G401.6 (cell line): ENCODE data around the gene COMMD3.

Source experiments
- FAIRE-seq: peaks from 2 replicates; lab custom pipeline; 2012; peaks lifted over from hg19 to GRCh38; lab: Jason Lieb, UNC

Gene COMMD3

DNA sequence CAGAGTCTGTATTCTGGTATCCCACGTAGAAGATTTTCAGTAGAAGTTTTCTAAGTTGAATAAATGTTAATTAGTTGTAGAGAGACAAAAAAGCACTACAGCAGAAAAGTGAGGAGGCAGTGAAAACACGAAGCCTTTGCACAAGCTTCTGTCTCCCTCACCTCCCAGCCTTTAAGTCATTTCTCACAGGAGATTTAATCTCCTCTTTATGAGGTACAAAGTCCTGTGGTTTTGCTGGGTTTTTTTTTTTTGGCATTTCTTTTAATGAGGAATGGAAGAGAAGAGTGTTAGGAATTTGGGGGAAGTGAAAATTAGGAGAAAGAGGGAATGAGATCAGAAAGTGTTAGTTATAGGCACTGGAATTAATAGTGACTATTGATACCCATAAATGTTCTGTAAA is 50.6 kb downstream of the COMMD3 start:
- no peak for FAIRE-seq

DNA sequence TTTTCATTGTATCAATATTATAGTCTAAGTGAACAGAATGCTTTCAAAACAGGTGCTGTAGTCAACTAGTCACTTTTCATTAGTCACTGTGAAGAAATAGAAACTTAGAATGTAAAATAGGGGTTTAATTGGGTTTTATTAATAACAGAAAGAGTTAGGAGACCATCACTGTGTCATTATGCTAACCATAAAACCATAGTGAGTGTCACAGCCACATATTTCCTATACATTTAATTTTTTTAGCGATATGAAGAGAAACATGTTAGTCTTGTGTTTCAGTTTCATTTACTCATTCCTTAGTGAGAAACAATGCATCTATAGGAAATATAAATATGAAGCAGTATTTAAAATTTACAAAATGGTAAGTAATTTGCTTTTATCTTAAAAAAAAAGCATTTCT is 51.3 kb downstream of the COMMD3 start:
- no peak for FAIRE-seq

DNA sequence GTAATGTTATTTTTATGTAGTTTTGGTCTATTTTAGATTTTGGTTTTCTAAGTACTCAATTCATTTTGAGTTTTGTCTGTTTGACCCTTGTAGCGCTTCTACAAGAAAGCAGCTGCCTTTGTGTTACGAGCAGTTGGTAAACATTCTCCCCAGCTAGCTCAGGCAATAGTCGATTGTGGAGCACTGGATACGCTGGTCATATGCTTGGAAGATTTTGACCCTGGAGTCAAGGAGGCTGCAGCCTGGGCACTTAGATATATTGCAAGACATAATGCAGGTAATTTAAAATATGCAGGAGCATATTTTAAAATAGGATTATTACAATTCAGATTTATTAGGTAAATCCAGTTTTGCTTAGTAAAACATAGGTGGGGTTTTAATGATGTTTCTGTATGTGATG is 52.2 kb downstream of the COMMD3 start:
- no peak for FAIRE-seq

DNA sequence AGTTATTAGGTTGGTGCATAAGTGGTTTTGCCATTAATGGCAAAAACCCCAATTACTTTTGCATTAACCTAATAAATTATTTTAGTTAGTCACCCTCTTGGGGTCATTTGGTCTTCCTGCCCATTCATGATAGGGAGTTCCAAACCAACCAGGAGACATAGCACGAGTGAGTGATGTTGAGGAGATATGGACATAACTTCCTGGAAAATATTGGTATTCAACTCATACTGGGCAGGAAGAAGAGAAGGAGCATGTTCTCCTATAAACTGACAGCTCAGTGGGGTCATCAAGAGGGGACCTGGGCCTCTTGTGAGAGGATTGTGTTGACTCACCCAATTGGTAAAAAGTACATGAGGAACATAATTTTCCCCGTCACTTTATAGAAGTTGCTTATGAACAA is 52.8 kb downstream of the COMMD3 start:
- peak; percentile 100 for FAIRE-seq

DNA sequence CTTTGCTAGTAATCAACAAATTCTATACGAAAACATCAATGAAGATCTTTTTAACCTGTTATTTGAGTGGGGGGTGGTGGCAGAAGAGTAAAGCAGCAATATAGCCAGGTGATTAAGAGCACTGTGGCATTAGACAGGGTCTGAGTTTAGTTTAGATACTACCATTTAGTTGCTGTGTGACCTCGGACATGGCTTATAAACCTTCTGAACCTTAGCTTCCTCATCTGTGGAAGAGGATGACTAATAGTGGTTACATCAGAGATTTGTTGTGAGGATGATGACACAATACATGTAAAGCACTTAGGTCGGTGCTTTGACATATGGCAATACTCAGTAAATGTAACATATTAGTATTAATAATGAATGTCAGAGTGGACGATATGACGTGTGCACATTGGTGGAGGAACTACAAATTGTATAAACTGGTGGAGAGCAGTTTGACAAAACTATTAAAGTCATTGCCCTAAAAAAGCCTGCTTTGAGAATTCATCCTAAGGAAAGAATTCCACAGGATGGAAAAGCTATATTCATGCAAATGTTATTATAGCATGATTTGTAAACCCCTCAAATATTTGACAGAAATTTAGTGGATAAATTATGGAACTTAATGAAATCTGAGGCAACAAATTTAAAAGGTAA is 53.4 kb downstream of the COMMD3 start:
- FAIRE-seq = no peak
